ENCODE measurements around the gene RAMAC.
"Not testable (repeated sequence)": the region's sequence is repeated elsewhere in the genome, so short reads cannot be mapped to it uniquely, and the experiment has no call there.

Gene RAMAC

DNA sequence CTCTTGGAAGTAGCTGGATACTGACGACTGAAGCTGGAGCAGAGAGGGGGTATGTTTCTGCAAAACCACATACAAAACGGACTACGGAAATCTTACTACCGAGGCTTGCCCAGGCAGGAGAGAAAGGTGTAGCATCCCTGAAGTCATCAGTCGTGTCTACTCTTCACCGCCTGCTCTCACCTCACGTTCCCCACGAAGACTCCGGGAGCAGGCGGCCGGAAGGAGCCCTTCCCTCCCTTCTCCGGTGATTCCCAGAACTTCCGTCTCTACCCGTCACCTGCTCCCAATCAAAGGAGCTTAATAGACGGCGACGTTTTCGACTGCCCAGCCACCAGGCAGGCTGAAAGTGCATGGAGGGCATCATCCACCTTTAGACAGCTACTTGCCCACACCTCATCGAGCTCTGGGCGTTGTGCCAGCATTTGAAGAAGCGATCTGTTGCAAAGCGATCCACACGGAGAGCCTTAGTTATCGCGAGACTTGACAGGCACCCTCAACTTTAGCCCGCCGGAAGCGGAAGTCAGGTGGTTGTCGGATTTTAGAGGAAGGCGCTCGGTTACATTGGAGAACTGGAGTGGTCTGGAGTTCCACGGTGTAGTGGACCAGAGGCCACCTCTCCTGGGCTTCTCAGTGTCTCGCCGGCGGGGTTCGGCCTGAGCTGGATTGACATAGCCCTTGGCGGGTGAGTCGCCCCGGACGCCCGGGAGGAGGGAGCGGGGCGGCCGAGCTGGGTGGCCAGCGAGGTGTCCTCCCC lies at the start of gene RAMAC:
TSS of gene RAMAC (plus strand) at position 523 of the 754 bp plus-strand sequence. CDS start 2,809 bp downstream, outside the sequence.
- DNase-seq: peak; percentile 96

DNA sequence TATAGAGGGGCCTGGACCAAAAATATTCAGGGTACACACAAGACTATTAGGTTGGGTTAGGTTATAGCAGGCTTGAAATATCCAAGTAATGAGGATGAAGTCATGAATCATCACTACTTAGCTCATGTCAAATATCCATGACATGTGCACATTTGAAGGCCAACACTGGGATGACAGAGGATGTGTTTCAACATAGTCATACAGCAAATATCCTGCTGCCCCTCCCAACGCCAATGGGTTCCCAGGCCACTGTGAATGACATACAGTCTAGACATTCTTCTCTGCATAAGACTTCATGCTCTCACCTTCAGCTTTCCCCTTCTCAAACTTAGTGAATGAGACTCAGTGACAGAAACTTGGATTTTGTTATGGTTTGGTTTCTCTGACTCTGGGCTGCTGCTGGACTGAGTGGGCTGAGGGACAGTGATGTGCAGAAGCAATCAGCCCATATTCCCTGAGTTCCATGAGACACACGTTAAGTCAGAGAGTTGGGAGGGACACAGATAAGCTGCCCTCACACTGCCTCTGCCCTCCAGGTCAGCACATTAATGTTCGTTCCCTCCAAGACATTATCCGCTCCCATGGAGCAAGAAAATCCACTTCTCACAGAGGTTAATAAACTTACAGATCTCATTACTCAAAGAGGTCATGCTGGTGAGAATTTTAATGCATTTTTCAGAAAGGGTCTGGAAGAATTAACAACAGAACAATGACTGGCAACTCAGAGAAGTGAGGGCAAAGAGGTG lies 48.9 kb upstream of the RAMAC start:
- DNase-seq: no peak

DNA sequence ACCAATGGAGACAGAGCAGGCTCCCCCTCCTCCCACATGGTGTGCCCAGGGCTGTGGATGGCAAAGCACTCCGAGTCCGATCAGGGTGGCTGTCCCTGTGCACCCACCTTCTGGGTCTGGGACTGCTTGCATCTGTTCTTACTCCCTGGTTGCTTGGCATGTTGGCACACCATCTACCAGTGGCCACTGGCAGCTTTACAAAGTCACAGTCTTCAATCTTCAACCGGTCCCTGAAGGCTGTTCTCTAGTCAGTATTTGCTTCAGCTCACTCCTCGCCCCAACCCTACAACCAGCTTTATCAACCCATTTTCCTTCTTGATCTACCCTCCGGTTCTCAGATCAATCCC lies 48.3 kb upstream of the RAMAC start:
- no peak for DNase-seq

DNA sequence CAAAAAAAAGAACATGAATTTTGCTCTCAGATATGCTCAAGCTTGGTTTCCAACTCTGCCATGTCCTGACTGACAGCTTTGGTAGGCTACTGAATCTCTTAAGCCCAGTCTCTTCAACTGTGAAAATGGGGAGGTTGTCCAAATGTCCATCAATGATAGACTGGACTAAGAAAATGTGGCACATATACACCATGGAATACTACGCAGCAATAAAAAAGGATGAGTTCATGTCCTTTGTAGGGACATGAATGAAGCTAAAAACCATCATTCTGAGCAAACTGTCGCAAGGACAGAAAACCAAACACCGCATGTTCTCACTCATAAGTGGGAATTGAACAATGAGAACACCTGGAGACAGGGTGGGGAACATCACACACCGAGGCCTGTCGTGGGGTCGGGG lies 46.3 kb upstream of the RAMAC start:
- DNase-seq: not testable (repeated sequence)

DNA sequence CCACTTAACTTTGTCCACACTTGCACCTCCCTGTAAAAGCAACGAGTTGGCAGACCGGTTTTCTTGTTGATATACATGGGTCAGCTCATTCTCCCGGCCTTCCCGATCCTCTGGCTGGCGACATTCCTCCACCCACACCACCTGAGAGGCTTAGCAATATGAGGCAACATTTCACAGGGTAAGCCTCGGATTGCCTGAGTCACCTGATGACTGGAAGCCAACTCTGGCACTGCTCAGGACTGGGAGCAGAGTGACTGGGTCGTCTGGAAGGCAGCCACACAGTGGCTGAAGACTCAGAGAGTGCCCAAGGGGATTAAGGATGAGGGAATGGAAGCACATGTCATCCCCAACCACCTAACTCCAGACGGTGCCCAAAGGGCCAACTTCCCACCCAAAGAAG lies 43.3 kb upstream of the RAMAC start:
- no peak for DNase-seq

DNA sequence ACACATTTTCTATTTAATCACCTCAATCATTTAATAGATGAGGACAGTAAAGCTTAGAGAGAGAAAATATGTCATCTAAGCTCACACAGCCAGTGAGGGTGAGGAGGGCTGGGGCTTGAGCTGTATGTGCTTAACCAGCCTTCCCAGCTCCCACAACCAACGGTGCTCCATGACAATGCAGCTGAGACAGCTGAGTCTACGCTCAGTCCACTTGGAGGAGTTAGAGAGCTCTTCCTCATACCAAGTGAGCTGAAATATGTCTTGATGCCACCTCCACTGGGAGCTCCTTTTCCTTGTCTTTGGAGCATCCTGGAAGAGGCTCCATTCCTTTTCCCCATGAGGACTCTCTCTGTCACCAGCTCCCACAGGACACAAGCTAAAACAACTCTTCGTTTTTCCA lies 42.8 kb upstream of the RAMAC start:
- no peak for DNase-seq

DNA sequence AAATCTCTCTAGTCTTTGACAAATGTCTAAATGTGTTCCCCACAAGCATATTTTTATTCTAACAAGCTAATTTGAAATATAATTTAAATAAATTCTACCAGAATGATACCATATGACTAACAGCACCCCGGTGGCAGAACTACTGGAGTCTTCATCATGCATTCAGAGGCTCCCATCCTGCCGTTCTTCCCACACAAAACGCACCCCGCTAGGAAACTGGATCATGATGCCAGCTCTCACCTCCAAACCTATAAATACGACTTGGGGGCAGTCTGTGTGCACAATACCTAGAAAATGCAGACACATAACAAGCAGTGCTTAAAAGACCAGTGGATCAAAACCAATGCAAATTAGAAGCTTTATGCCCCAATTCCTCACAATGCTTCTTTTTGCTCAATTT lies 42.0 kb upstream of the RAMAC start:
- DNase-seq: no peak

DNA sequence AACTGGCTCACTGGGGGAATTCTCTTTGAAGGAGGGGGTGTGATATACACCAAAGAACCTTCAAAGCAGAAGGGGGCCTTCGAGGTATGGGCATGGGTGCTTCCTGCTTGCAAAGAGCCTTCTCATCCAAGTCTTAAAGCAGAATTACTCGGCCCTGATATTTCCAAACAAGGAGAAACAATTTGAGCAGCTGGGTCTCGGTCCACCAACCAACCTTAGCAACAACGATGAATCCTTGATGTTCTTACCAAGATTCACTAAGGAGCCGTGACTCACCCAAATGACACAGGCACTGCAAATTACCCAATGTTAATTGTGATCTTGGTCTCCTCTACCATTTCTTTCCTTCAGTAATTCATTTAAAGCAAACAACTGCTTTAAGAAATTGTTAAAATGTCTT lies 41.2 kb upstream of the RAMAC start:
- no peak for DNase-seq

DNA sequence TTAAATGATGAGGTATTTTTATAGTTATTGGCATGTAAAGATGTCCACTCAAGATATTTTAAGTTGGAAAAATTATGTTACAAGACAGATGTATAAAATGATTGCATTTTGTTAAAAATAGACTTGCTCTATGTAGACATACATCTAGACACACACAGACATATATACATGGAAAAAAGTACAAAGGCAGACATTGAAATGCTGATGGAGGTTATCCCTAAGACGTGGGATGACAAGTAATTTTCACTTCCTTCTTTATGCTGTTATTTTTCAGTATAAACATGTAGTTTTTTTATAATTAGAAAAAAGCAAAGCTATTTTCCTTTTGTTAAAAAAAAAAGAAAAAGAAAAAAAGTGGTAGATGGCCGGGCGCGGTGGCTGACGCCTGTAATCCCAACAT lies 40.7 kb upstream of the RAMAC start:
- DNase-seq: no peak

DNA sequence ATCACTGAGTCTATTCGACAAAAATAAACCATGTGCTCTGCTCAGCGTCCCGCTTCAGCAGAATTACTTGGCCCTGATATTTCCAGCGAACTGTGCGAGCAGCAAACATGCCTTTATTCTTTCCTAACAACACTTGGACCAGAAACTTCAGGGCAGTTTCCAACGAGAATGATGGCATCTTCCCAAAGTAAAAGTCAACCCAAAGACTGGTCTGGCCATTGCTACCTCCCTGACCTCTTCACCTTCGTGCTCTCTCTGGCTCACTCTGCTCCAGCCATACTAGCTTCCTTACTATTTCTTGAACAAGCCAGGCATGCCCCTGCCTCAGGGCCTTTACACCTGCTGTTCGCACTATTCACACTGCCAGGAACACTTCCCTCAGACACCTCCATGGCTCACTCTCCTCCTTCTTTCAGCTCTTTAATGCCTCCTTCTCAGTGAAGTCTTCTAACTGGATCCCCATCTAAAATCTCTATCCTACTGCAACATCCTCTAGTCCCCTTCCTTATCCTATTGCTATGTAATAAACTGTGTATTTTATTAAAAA lies 39.8 kb upstream of the RAMAC start:
- DNase-seq: no peak

DNA sequence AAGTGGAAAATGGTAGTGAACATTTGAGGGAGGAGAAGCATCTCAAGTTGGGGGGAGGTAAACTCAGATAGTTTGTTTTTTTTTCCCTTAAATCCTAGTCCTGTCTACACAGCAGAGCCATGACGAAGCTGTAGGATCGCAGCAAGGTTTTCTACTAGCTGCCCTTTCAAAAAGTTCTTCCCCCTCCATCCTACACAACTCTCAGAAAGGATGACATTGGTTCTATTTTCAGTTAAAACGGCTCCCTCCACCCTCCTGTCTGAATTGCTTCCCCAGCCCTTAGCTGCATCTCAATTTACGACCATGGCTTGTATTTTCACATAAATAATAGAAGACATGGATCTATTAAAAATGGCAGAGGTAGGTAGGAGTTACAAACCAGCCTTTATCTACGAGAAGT lies 35.7 kb upstream of the RAMAC start:
- DNase-seq: no peak

DNA sequence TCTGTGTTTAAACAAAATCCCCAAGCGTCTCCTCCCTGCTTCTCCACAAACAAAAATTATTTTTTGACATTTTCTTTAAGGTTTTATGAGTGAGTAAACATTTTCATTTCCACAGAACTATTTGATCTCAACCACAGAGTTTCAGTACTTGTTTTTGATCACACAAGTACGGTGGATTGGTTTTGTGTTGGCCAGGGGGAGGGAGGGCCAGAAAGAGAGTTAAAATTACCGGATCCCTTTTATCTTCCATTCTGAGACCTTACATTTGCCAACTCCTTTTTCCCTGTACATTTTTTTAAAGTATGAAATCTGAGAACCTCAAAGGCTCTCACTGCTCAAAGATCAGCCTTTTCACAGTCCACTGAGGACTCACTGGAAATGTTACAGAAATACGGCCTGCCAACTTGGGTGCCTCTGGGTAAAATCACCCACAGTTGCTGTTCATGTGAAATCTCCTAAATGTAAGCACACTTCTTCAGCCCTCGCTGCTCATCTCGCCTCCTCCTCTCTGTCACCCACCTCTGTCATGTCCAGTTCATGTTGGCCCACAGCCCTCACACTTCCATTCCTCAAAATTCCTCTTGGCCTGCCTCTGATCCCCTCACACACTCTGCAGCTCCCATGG lies 35.2 kb upstream of the RAMAC start:
- DNase-seq: peak; percentile 1

DNA sequence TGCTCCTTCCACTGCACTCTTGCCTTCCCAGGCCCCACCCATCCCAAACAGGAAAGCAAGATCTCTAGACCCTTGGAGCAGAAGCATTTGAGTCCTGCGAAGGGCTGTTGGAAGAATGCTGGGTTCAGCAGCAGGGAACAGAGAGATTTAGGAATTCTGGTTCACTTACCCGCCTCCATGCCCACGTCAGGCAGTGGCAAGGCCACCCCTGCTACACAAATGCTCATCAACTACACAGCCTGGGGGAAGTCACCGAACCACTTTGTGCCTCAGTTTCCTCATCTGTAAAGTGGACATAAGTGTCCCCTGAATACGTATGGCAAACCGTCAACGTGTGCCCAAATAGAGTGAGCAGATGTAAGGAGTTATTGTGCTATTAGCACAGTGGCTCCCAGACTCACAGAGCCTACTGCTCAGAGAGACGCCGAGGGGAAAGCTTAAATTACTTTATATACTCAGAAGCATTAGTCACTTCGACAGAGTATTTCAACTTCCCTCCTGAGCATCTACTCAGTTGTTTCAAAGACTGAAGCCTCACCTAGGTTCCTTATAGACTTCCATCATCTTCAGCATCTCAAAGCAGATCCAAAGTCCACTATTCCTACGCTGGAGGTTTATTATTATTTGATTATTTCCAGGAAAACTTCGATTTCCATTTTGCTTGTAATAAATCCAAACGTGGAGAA lies 34.4 kb upstream of the RAMAC start:
- DNase-seq: no peak

DNA sequence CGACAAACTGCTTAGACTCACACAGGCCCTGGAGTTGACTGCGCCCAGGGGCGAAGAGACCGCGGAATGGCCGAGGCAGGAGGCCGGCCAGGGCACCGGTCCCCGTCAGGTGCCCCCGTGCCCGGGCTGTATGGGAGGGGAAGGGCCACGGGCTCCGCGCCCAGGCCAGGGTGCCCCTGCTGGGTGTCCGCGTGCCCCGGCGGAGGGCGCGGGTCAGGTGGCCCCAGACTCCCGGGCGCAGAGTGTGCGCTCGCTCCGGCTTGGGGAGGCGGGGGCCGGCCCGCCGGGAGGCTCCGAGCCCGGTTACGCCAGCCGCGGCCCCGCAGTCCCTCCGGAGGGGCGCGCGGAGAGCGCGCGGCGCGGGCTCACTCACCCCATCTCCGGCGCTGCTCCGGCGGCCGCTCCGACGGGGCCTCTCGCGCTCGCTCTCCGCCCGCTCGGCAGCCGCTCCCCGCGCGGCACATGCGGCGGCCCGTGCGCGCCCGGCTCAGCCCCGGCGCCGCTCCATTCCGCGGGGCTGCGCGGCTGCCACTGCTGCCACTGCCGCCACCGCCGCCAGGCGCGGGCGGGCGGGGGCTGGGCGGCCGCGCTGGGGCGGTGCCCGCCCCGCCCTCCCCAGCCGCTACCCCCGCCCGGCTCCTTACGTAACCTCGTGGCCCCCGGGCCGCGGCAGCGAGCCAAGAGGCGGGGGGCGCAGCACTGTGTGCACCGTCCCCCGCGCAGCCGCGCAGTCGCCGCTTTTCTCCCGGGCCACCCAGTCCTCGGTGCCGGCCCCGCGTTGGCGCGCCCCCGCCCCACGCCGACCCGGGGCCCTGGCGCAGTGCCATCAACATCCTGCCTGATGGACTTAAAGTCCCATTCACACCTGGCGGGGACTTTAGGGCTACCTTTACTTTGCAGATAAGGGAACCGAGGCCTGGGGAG lies 33.6 kb upstream of the RAMAC start, which contains the start of gene HOMER2:
TSS of gene HOMER2 (minus strand) at position 563 of the 924 bp plus-strand sequence. CDS start at position 378, 185 bp downstream.
- DNase-seq: no peak

DNA sequence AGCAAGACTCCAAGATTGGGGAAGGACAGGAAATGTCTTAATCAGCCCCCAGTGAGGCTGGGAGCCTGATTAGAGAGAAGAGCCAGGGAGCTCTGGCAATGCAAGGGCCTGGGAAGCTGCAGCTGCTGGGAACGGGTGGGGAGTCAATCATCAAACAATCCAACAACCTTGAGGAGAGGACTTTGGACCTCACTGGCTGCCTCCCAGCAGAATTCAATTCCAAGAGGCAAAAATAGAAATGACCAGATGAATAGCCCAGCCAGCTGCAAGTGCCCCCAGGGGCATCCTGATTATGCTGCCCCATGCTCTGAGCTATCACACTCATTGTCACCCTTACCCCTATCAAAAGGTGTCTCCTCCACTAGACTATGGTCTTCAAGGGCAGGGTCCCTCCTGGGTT lies 27.4 kb upstream of the RAMAC start:
- no peak for DNase-seq

DNA sequence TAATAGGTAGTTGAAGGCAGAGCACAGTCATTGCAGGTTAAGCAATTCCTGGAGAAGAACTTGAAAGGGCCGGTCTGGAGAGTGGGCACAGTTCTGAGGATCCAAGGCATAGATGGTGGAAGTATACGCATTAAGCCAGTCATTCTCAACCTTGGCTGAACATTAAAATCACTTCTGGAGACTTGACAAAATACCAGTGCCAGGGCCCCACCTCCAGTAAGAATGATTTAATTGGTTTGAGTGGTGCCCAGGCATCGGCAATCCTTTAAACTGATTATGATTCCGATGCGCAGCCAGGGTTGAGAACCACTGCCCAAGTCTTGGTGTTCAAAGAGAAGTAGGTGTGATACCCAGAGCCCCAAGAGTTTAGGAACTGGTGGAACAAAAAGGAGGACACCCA lies 26.6 kb upstream of the RAMAC start:
- no peak for DNase-seq

DNA sequence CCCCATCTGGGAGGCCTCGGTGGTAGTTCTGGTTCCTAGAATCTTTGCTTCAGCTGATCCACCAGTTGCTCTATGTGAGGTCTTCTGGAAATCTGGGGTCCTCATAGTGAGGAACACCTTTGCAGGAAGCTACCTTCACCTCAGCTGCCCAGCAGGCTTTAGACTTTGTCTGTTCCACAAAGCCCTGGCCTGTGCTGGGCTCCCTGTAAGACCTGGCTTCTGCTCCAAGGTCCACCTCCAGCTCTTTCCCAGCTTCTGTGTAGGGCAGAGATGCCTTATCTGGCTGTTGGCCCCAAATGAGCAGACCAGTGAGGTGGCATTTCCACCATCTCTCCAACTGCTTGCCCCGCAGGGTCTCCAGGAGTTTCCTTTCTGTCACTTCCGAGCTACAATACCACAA lies 25.2 kb upstream of the RAMAC start:
- DNase-seq: no peak

DNA sequence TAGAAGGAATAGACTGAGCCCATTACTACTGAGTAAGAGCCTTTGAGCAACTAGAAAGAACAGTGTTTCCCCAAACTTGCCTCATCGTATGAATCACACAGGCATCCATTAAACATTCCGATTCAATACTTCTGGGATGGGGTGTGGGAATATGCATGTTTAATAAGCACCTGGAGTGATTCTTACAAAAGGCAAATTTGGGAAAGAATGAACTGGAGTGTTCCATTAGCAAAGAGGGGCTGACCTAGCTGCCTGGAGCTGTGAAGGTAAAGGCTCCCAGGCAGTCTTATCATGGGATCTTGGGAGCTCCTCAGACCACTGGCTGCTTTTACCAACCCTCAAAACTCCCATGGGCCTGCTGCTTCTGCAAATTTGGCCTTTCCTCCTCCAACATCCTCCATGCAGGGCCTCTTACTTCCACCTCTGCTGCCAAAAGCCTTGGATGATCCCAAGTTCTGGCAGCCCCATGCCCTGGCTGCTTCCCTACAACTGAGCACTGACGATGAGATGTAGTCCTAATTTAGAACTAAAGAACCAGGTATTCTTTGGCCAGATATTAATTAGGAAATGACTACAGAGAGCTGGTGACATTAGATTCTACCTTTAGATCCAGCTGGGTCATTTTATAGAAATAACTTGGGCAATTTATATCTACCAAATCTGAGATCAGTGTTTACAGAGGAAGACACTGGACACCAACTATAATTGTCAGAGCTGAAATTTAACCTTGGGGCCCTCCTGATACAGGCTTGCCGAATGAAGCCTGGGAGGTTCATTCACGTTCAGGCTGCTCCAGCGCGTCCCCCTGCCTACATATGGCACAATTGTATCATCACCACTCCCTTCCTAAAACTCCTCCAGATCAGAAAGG lies 22.3 kb upstream of the RAMAC start:
- no peak for DNase-seq

DNA sequence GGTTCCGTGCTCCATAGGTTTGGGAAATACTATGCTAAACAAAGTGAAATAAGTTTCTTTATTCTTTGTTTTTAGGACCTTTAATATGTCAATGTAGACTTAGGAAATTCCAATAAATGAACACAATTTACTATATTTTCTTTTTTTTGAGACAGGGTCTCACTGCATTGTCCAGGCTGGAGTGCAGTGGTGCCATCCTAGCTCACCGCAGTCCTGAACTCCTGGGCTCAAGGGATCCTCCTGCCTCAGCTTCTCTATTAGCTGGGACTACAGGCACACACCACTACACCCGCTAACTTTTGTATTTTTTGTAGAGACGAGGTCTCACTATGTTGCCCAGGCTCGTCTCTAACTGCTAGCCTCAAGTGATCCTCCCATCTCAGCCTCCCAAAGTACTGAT lies 21.1 kb upstream of the RAMAC start:
- DNase-seq: no peak

DNA sequence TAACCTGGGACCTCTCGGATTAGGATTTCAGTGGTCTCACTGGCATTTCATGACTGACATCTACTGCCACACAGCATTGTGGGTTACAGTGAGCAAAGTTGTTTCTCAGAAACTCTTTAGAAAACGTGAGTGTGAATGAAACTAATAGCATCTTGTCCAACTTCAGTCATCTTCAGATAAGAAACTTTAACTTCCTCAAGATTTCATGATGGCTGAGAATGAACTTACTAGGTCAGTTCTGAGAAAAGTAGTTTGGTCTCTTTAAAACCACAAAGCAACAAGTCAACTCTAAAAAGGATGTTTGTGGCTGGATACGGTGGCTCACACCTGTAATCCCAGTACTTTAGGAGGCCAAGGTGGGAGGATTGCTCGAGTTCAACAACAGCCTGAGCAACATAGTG lies 19.3 kb upstream of the RAMAC start:
- no peak for DNase-seq

DNA sequence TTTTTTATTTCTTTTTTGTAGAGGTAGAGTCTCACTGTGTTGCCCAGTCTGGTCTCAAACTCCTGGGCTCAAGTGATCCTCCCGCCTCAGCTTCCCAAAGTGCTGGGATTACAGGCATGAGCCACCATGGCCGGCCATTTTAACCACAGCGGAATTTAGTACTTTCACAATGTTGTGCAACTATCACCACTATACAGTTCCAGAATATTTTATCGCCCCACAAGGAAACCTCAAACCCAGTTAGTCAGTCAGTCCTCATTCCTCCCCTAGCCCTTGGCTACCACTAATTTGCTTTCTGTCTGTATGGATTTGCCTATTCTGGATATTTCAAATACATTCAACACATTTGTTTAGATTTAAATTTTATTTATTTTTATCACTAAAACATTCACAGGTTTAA lies 17.9 kb upstream of the RAMAC start:
- no peak for DNase-seq

Measured in CD4-positive, alpha-beta T cell treated with Interleukin-4 for 4 hours (primary cell).